ENCODE measurements around the gene EPB41L4B.

Gene EPB41L4B

GRCh38 chr9:109247228-109247627 is 73.6 kb downstream of the EPB41L4B start:
- TF ChIP-seq EZH2 (IDR thresholded peaks at IDR 0.05; ENCODE audit: borderline replicate concordance, low read length) = no peak
- no peak for TF ChIP-seq CTCF (IDR thresholded peaks at IDR 0.05; ENCODE audit: low read length)
- Histone ChIP-seq H3K36me3 (ENCODE audit: insufficient read depth, low read length) (no peaks in the 10 kb centered on the region), H3F3A (ENCODE audit: insufficient read depth, low read length) (no peaks in the 10 kb centered on the region), H3K4me1 (ENCODE audit: insufficient read depth, low read length, severe bottlenecking) (no peaks in the 10 kb centered on the region), H3K27me3 (ENCODE audit: insufficient read depth, low read length) (no peaks in the 10 kb centered on the region), H3K9me2 (ENCODE audit: low read depth, low read length) (no peaks in the 10 kb centered on the region), H3K27ac (ENCODE audit: low read depth, low read length, poor library complexity, severe bottlenecking) (no peak overlapping the region), H3K4me3 (ENCODE audit: low read depth, low read length, poor library complexity, severe bottlenecking) (no peak overlapping the region), H3K9me3 (ENCODE audit: low read length) (no peaks in the 10 kb centered on the region), H3K4me2 (ENCODE audit: low read length) (no peak overlapping the region), H4K20me1 (ENCODE audit: insufficient read depth, low read length) (no peaks in the 10 kb centered on the region), H3K79me2 (ENCODE audit: insufficient read depth, low read length) (no peaks in the 10 kb centered on the region), H3K9ac (ENCODE audit: low read length) (no peak overlapping the region), H2AFZ (ENCODE audit: low read length) (no peak overlapping the region)

GRCh38 chr9:109246533-109246932 is 74.3 kb downstream of the EPB41L4B start:
- no peaks in the 10 kb centered on the region for H3F3A ChIP-seq (ENCODE audit: insufficient read depth, low read length)
- H4K20me1 ChIP-seq (ENCODE audit: insufficient read depth, low read length) = no peaks in the 10 kb centered on the region
- H3K4me3 ChIP-seq (ENCODE audit: low read depth, low read length, poor library complexity, severe bottlenecking) = no peak overlapping the region
- H3K4me2 ChIP-seq (ENCODE audit: low read length) = no peak overlapping the region
- no peaks in the 10 kb centered on the region for H3K79me2 ChIP-seq (ENCODE audit: insufficient read depth, low read length)
- no peaks in the 10 kb centered on the region for H3K9me3 ChIP-seq (ENCODE audit: low read length)
- no peaks in the 10 kb centered on the region for H3K4me1 ChIP-seq (ENCODE audit: insufficient read depth, low read length, severe bottlenecking)
- H3K9me2 ChIP-seq (ENCODE audit: low read depth, low read length) = no peaks in the 10 kb centered on the region
- H3K9ac ChIP-seq (ENCODE audit: low read length) = no peak overlapping the region
- TF ChIP-seq EZH2 (IDR thresholded peaks at IDR 0.05; ENCODE audit: borderline replicate concordance, low read length) = no peak
- no peak for TF ChIP-seq CTCF (IDR thresholded peaks at IDR 0.05; ENCODE audit: low read length)
- H3K36me3 ChIP-seq (ENCODE audit: insufficient read depth, low read length) = no peaks in the 10 kb centered on the region
- no peak overlapping the region for H3K27ac ChIP-seq (ENCODE audit: low read depth, low read length, poor library complexity, severe bottlenecking)
- H2AFZ ChIP-seq (ENCODE audit: low read length) = no peak overlapping the region
- no peaks in the 10 kb centered on the region for H3K27me3 ChIP-seq (ENCODE audit: insufficient read depth, low read length)

- no peaks in the 10 kb centered on the region for H3K4me1 ChIP-seq (ENCODE audit: insufficient read depth, low read length, severe bottlenecking)
- no peak overlapping the region for H3K27ac ChIP-seq (ENCODE audit: low read depth, low read length, poor library complexity, severe bottlenecking)
- H3K9me3 ChIP-seq (ENCODE audit: low read length) = no peaks in the 10 kb centered on the region
- no peaks in the 10 kb centered on the region for H4K20me1 ChIP-seq (ENCODE audit: insufficient read depth, low read length)
- H3K36me3 ChIP-seq (ENCODE audit: insufficient read depth, low read length) = no peaks in the 10 kb centered on the region
- no peak overlapping the region for H3K4me3 ChIP-seq (ENCODE audit: low read depth, low read length, poor library complexity, severe bottlenecking)
- no peaks in the 10 kb centered on the region for H3K9me2 ChIP-seq (ENCODE audit: low read depth, low read length)
- H3K9ac ChIP-seq (ENCODE audit: low read length) = no peak overlapping the region
- H2AFZ ChIP-seq (ENCODE audit: low read length) = no peak overlapping the region
- H3F3A ChIP-seq (ENCODE audit: insufficient read depth, low read length) = no peaks in the 10 kb centered on the region
- TF ChIP-seq CTCF (IDR thresholded peaks at IDR 0.05; ENCODE audit: low read length) (no peak), EZH2 (IDR thresholded peaks at IDR 0.05; ENCODE audit: borderline replicate concordance, low read length) (no peak)
- H3K27me3 ChIP-seq (ENCODE audit: insufficient read depth, low read length) = no peaks in the 10 kb centered on the region
- H3K79me2 ChIP-seq (ENCODE audit: insufficient read depth, low read length) = no peaks in the 10 kb centered on the region
- no peak overlapping the region for H3K4me2 ChIP-seq (ENCODE audit: low read length)
Measured at GRCh38 chr9:109245310-109245897, 75.5 kb downstream of the EPB41L4B start.

Data from OCI-LY1 (cell line).